A549 treated with CpdA at 1 μM for 4 hours (cell line): Measurements from ENCODE around the gene C9orf40. TPM values are rescaled to one million over a fixed set of nuclear protein-coding genes. Genes with fewer than 3 reads are reported as not detected.

Experiments
- total RNA-seq: library from RNA; stranded (reverse); fragments of 200-300 nt; extraction: Qiagen RNA extraction; gene quantifications from 5 replicates; pipeline ENCODE4 v1.2.3, GENCODE V29; 2022; ENCODE audit warnings: low read depth

The C9orf40 gene
- 7.2 to 12.2 TPM (median 10.8 TPM) in 5 replicates for total RNA-seq

GRCh38 chr9:74952201-74953151, at the start of gene C9orf40:
C9orf40 (minus strand) TSS chr9:74952912; CDS start chr9:74952611, 301 bp downstream.

Other genes starting within 250 kb of the C9orf40 start
- 1.1 to 1.6 TPM (median 1.2 TPM) in 5 replicates for gene TRPM6, start 65.0 kb downstream of the C9orf40 start, total RNA-seq
- gene CARNMT1, start 75.4 kb upstream of the C9orf40 start, total RNA-seq, result 12.7 to 15.5 TPM (median 13.8 TPM) in 5 replicates
- 4.2 to 7.1 TPM (median 5.3 TPM) in 5 replicates for gene NMRK1, start 135.2 kb upstream of the C9orf40 start, total RNA-seq
- 14.4 to 19.3 TPM (median 15.3 TPM) in 5 replicates for gene OSTF1, start 135.6 kb upstream of the C9orf40 start, total RNA-seq